Measurements from ENCODE around the gene BEST1.

DNA sequence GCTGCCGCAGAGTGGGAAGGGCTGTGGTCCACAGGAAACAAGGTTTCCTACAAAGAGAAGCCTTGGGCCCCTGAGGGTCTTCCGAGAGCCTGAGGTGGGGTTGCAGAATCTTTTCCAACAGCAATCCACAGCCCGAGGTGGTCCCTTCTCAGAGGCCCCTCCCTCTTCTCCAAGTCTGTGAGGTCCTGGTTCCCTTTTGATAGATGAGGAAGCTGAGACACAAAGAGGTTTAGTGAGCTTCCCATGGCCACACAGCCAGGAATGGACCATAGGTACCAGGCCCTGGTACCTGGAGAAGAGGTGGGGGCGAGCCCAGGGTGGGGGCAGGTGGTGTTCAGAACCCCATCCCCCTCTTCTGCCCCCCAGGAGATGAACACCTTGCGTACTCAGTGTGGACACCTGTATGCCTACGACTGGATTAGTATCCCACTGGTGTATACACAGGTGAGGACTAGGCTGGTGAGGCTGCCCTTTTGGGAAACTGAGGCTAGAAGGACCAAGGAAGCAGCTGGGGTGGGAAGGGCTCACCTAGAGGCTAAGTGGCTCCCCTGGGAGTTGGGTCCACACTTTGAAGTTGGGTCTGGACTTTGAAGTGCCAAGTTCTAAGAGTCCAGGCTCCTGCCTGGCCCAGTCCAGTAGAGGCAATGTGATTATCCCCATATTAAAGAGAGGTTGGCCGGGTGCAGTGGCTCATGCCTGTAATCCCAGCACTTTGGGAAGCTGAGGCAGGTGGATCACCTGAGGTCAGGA lies 7.0 kb downstream of the BEST1 start:
- no peak for TF ChIP-seq ZNF121 (CRISPR knock-in tag; IDR thresholded peaks at IDR 0.05)
- TF ChIP-seq, protein P1, sequence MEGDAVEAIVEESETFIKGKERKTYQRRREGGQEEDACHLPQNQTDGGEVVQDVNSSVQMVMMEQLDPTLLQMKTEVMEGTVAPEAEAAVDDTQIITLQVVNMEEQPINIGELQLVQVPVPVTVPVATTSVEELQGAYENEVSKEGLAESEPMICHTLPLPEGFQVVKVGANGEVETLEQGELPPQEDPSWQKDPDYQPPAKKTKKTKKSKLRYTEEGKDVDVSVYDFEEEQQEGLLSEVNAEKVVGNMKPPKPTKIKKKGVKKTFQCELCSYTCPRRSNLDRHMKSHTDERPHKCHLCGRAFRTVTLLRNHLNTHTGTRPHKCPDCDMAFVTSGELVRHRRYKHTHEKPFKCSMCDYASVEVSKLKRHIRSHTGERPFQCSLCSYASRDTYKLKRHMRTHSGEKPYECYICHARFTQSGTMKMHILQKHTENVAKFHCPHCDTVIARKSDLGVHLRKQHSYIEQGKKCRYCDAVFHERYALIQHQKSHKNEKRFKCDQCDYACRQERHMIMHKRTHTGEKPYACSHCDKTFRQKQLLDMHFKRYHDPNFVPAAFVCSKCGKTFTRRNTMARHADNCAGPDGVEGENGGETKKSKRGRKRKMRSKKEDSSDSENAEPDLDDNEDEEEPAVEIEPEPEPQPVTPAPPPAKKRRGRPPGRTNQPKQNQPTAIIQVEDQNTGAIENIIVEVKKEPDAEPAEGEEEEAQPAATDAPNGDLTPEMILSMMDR (IDR thresholded peaks at IDR 0.05) = no peak
- TF ChIP-seq, protein P2, sequence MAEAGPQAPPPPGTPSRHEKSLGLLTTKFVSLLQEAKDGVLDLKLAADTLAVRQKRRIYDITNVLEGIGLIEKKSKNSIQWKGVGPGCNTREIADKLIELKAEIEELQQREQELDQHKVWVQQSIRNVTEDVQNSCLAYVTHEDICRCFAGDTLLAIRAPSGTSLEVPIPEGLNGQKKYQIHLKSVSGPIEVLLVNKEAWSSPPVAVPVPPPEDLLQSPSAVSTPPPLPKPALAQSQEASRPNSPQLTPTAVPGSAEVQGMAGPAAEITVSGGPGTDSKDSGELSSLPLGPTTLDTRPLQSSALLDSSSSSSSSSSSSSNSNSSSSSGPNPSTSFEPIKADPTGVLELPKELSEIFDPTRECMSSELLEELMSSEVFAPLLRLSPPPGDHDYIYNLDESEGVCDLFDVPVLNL (CRISPR knock-in tag; IDR thresholded peaks at IDR 0.05; ENCODE audit: borderline replicate concordance, low read depth) = no peak
- no peak for TF ChIP-seq NFATC4 (CRISPR knock-in tag; IDR thresholded peaks at IDR 0.05)
- no peak for TF ChIP-seq TEAD1 (CRISPR knock-in tag; IDR thresholded peaks at IDR 0.05)
- TF ChIP-seq, protein P3, sequence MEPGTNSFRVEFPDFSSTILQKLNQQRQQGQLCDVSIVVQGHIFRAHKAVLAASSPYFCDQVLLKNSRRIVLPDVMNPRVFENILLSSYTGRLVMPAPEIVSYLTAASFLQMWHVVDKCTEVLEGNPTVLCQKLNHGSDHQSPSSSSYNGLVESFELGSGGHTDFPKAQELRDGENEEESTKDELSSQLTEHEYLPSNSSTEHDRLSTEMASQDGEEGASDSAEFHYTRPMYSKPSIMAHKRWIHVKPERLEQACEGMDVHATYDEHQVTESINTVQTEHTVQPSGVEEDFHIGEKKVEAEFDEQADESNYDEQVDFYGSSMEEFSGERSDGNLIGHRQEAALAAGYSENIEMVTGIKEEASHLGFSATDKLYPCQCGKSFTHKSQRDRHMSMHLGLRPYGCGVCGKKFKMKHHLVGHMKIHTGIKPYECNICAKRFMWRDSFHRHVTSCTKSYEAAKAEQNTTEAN (CRISPR knock-in tag; IDR thresholded peaks at IDR 0.05) = no peak
- TF ChIP-seq ZNF263 (CRISPR knock-in tag; IDR thresholded peaks at IDR 0.05; ENCODE audit: low read depth) = no peak

Measured in WTC11 (cell line).